Activated CD8-positive, alpha-beta memory T cell treated with anti-CD3 and anti-CD28 coated beads, Interleukin-2, amount 50 U/mL, for 48 hours (primary cell): Measurements from ENCODE around the gene EXOC4.

Experiments used
- DNase-seq: peaks from one replicate; pipeline ENCODE4 v3.0.0-alpha.2; 2020

The EXOC4 gene

GRCh38 chr7:133543657-133544056, 290.8 kb downstream of the EXOC4 start:
- DNase-seq: no peak

- DNase-seq: no peak
Measured at GRCh38 chr7:133545618-133546017, 292.7 kb downstream of the EXOC4 start.

GRCh38 chr7:133547981-133548380, 295.1 kb downstream of the EXOC4 start:
- DNase-seq: no peak

GRCh38 chr7:133549633-133550032, 296.8 kb downstream of the EXOC4 start:
- DNase-seq: no peak

- DNase-seq: no peak
Measured at GRCh38 chr7:133550145-133550544, 297.3 kb downstream of the EXOC4 start.

GRCh38 chr7:133550811-133551210, 297.9 kb downstream of the EXOC4 start:
- no peak for DNase-seq

GRCh38 chr7:133551466-133551865, 298.6 kb downstream of the EXOC4 start:
- DNase-seq: no peak

GRCh38 chr7:133552079-133552478, 299.2 kb downstream of the EXOC4 start:
- DNase-seq: no peak

- no peak for DNase-seq
Measured at GRCh38 chr7:133554330-133554729, 301.5 kb downstream of the EXOC4 start.

- no peak for DNase-seq
Measured at GRCh38 chr7:133556048-133556447, 303.2 kb downstream of the EXOC4 start.

GRCh38 chr7:133556553-133556952, 303.7 kb downstream of the EXOC4 start:
- DNase-seq: no peak

GRCh38 chr7:133560900-133561299, 308.0 kb downstream of the EXOC4 start:
- DNase-seq: no peak

- DNase-seq: no peak
Measured at GRCh38 chr7:133561396-133561795, 308.5 kb downstream of the EXOC4 start.

GRCh38 chr7:133562621-133563020, 309.7 kb downstream of the EXOC4 start:
- no peak for DNase-seq

- DNase-seq: no peak
Measured at GRCh38 chr7:133563251-133563650, 310.4 kb downstream of the EXOC4 start.

GRCh38 chr7:133564484-133564883, 311.6 kb downstream of the EXOC4 start:
- DNase-seq: no peak

GRCh38 chr7:133568544-133568943, 315.7 kb downstream of the EXOC4 start:
- DNase-seq: no peak

- DNase-seq: no peak
Measured at GRCh38 chr7:133570321-133570720, 317.4 kb downstream of the EXOC4 start.

GRCh38 chr7:133571076-133571475, 318.2 kb downstream of the EXOC4 start:
- no peak for DNase-seq

GRCh38 chr7:133572087-133572486, 319.2 kb downstream of the EXOC4 start:
- DNase-seq: no peak

GRCh38 chr7:133572843-133573242, 320.0 kb downstream of the EXOC4 start:
- DNase-seq: no peak

GRCh38 chr7:133573554-133574265, 320.8 kb downstream of the EXOC4 start:
- no peak for DNase-seq

- DNase-seq: no peak
Measured at GRCh38 chr7:133575726-133576440, 323.0 kb downstream of the EXOC4 start.

- no peak for DNase-seq
Measured at GRCh38 chr7:133576612-133577168, 323.8 kb downstream of the EXOC4 start.
